OCI-LY7 (cell line): ENCODE measurements around the gene WDR82.

Experiments
- CTCF ChIP-seq: fragments of 200-600 bp; sonication (generic); conservative IDR thresholded peaks from 2 replicates; pipeline ENCODE4 v1.5.1; 2014; ENCODE audit warnings: mild to moderate bottlenecking, antibody characterized with exemption, low read length, moderate library complexity, mixed read lengths
- EZH2phosphoT487 ChIP-seq: fragments of 200-600 bp; sonication (generic); IDR thresholded peaks from 2 replicates; pipeline ENCODE4 v1.6.1; 2018; ENCODE audit warnings: low read depth, borderline replicate concordance, mild to moderate bottlenecking, mixed run types, antibody characterized with exemption, low read length, moderate library complexity, mixed read lengths

- TF ChIP-seq CTCF (no peak), EZH2phosphoT487 (no peak)
Measured at GRCh38 chr3:52259448-52259847, 19.0 kb downstream of the WDR82 start.
